Neutrophil (primary cell): ENCODE data around the gene AMPD3.
"Not testable (repeated sequence)": the region's sequence is repeated elsewhere in the genome, so short reads cannot be mapped to it uniquely, and the experiment has no call there.

Source experiments
- H3K27ac ChIP-seq: fragments of 200-600 bp; sonication (generic); 2 replicates; pipeline ENCODE4 v1.5.1; 2016; ENCODE audit warnings: mild to moderate bottlenecking, moderate library complexity
- H3K27me3 ChIP-seq: fragments of 200-600 bp; sonication (generic); 2 replicates; pipeline ENCODE4 v1.6.0; 2016; ENCODE audit warnings: mild to moderate bottlenecking
- H3K36me3 ChIP-seq: fragments of 200-600 bp; sonication (generic); 2 replicates; pipeline ENCODE4 v1.5.1; 2017
- H3K4me1 ChIP-seq, 2 experiments: fragments of 200-600 bp in 1 of 2; sonication (generic) in 1 of 2; 1 replicate in 1 of 2; 2 replicates in 1 of 2; pipeline versions ENCODE4 v1.5.1 to v1.6.1; 2013 to 2016; ENCODE audit warnings: low read depth in 1 of 2, low read length in 1 of 2, mild to moderate bottlenecking in 1 of 2, moderate library complexity in 1 of 2; ENCODE audit not compliant: control insufficient read depth in 1 of 2, insufficient read depth in 1 of 2
- H3K4me3 ChIP-seq, 2 experiments: fragments of 200-600 bp in 1 of 2; sonication (generic) in 1 of 2; 1 replicate in 1 of 2; 2 replicates in 1 of 2; pipeline ENCODE4 v1.5.1; 2013 to 2016; ENCODE audit warnings: low read depth in 1 of 2, low read length in 1 of 2, mild to moderate bottlenecking in 1 of 2, moderate library complexity in 1 of 2
- H3K9me3 ChIP-seq: fragments of 200-600 bp; sonication (generic); 2 replicates; pipeline ENCODE4 v1.5.1; 2016
- TF ChIP-seq, protein P1 (sequence below): fragments of 200-600 bp; sonication (generic); IDR thresholded peaks from 2 replicates; pipeline ENCODE4 v1.5.1; 2016; ENCODE audit warnings: antibody characterized with exemption

Gene AMPD3

GRCh38 chr11:10428453-10428852 is 26.6 kb upstream of the AMPD3 start:
- TF ChIP-seq, protein P1, sequence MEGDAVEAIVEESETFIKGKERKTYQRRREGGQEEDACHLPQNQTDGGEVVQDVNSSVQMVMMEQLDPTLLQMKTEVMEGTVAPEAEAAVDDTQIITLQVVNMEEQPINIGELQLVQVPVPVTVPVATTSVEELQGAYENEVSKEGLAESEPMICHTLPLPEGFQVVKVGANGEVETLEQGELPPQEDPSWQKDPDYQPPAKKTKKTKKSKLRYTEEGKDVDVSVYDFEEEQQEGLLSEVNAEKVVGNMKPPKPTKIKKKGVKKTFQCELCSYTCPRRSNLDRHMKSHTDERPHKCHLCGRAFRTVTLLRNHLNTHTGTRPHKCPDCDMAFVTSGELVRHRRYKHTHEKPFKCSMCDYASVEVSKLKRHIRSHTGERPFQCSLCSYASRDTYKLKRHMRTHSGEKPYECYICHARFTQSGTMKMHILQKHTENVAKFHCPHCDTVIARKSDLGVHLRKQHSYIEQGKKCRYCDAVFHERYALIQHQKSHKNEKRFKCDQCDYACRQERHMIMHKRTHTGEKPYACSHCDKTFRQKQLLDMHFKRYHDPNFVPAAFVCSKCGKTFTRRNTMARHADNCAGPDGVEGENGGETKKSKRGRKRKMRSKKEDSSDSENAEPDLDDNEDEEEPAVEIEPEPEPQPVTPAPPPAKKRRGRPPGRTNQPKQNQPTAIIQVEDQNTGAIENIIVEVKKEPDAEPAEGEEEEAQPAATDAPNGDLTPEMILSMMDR, result no peak

DNA sequence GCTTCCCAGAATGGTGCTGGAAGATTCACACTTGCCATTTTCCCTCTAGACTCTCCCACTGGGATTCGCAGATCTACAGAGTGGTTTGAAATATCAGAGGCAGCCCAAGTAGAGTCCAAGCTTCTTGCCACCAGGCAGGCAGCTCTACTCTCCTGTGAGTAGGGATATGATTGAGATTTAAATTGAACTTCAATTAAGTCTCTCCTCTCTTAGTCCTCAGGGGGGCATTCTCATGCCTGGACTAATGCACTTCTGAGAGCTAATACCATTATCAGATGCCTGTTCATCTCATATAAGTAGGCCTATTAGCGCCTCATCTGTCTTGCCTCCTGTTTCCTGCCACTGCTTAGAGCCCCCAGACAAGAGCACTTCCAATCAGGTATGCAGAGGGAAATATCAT is 25.5 kb upstream of the AMPD3 start:
- no peaks in the 10 kb centered on the region for H3K27me3 ChIP-seq
- no peak overlapping the region for H3K4me3 ChIP-seq
- TF ChIP-seq, protein P1, result no peak
- H3K9me3 ChIP-seq, result no peaks in the 10 kb centered on the region
- peaks cover 4 to 7% of the 10 kb centered on the region in 2 experiments for H3K4me1 ChIP-seq
- no peak overlapping the region for H3K27ac ChIP-seq
- H3K36me3 ChIP-seq, result no peaks in the 10 kb centered on the region

More at GRCh38 chr11:10428453-10428852, 26.6 kb upstream of the AMPD3 start:
- no peak overlapping the region for H3K4me3 ChIP-seq
- H3K4me1 ChIP-seq, result peaks cover 10 to 13% of the 10 kb centered on the region in 2 experiments
- no peaks in the 10 kb centered on the region for H3K27me3 ChIP-seq
- H3K9me3 ChIP-seq, result no peaks in the 10 kb centered on the region
- H3K36me3 ChIP-seq, result no peaks in the 10 kb centered on the region
- no peak overlapping the region for H3K27ac ChIP-seq

DNA sequence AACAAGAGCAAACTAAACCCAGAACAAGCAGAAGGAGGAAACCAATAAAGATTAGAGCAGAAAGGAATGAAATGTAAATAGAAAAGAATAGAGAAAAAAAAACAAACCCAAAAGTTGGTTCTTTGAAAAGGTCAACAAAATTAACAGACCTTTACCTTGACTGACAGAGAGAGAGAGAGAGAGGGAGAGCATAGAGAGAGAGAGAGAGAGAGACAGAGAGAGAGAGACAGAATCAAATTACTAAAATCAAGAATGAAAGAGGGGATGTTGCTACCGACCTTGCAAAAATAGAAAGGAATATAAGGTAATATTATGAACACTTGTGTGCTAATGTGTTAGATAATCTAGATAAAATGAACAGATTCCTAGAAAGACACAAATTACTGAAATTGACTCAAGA is 22.6 kb upstream of the AMPD3 start:
- no peak overlapping the region for H3K4me3 ChIP-seq
- H3K36me3 ChIP-seq, result no peaks in the 10 kb centered on the region
- peaks cover 25 to 30% of the 10 kb centered on the region in 2 experiments for H3K4me1 ChIP-seq
- H3K27ac ChIP-seq, result no peak overlapping the region
- TF ChIP-seq, protein P1, result no peak
- H3K9me3 ChIP-seq, result no peaks in the 10 kb centered on the region
- H3K27me3 ChIP-seq, result no peaks in the 10 kb centered on the region

DNA sequence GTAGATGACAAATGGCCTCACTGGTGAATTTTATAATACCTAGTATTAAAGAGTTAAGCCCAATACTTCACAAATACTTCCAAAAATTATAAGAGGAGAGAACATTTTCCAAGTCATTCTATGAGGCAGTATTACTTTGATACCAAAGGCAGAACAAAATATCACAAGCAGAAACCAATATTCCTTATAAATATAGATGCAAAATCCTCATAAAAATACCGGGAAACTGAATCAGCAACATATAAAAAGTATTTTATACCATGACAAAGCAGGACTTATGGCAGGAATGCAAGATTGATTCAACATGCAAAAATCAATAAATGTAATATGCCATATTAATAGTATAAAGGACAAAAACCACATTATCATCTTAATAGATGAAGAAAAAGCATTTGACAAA is 22.1 kb upstream of the AMPD3 start:
- TF ChIP-seq, protein P1, result no peak
- Histone ChIP-seq H3K4me3 (no peak overlapping the region), H3K4me1 (peaks cover 29 to 34% of the 10 kb centered on the region in 2 experiments), H3K9me3 (no peaks in the 10 kb centered on the region), H3K27me3 (no peaks in the 10 kb centered on the region), H3K36me3 (no peaks in the 10 kb centered on the region), H3K27ac (no peak overlapping the region)

GRCh38 chr11:10436224-10436623 is 18.8 kb upstream of the AMPD3 start:
- H3K4me3 ChIP-seq, result peak overlapping the region; percentile 26 to 31
- TF ChIP-seq, protein P1, result no peak
- H3K4me1 ChIP-seq, result peaks cover 39 to 50% of the 10 kb centered on the region in 2 experiments
- peak overlapping the region; percentile 75 for H3K27ac ChIP-seq
- H3K9me3 ChIP-seq, result no peaks in the 10 kb centered on the region
- H3K36me3 ChIP-seq, result no peaks in the 10 kb centered on the region
- H3K27me3 ChIP-seq, result no peaks in the 10 kb centered on the region

- H3K36me3 ChIP-seq, H3K9me3 ChIP-seq, H3K27me3 ChIP-seq: not testable (repeated sequence)
- Histone ChIP-seq H3K27ac (peak overlapping the region; percentile 75), H3K4me3 (peak overlapping the region in 1 of 2 experiments; percentile 31), H3K4me1 (peaks cover 39 to 54% of the 10 kb centered on the region in 2 experiments)
These were observed 18.4 kb upstream of the AMPD3 start for GRCh38 chr11:10436683-10437082.
